ENCODE results near the gene CDC14B.

GRCh38 chr9:96668868-96669534, 49.4 kb upstream of the CDC14B start:
- TF ChIP-seq, protein P1, sequence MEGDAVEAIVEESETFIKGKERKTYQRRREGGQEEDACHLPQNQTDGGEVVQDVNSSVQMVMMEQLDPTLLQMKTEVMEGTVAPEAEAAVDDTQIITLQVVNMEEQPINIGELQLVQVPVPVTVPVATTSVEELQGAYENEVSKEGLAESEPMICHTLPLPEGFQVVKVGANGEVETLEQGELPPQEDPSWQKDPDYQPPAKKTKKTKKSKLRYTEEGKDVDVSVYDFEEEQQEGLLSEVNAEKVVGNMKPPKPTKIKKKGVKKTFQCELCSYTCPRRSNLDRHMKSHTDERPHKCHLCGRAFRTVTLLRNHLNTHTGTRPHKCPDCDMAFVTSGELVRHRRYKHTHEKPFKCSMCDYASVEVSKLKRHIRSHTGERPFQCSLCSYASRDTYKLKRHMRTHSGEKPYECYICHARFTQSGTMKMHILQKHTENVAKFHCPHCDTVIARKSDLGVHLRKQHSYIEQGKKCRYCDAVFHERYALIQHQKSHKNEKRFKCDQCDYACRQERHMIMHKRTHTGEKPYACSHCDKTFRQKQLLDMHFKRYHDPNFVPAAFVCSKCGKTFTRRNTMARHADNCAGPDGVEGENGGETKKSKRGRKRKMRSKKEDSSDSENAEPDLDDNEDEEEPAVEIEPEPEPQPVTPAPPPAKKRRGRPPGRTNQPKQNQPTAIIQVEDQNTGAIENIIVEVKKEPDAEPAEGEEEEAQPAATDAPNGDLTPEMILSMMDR (conservative IDR thresholded peaks at IDR 0.05; ENCODE audit: low read depth, low read length), result no peak
- TF ChIP-seq EZH2 (IDR thresholded peaks at IDR 0.05; ENCODE audit: borderline replicate concordance, low read depth, low read length, poor library complexity, severe bottlenecking), result no peak

Measured in A673 (cell line).